Measurements from ENCODE around the gene WDR46. TPM values are rescaled to one million over a fixed set of nuclear protein-coding genes. Genes with fewer than 3 reads are reported as not detected.
A peak's percentile ranks its signal among the peaks of the same experiment; 100 is the strongest.

WDR46 gene
- total and polyA plus RNA-seq, 2 experiments from 2014 or later, result 71.4 to 104 TPM

DNA sequence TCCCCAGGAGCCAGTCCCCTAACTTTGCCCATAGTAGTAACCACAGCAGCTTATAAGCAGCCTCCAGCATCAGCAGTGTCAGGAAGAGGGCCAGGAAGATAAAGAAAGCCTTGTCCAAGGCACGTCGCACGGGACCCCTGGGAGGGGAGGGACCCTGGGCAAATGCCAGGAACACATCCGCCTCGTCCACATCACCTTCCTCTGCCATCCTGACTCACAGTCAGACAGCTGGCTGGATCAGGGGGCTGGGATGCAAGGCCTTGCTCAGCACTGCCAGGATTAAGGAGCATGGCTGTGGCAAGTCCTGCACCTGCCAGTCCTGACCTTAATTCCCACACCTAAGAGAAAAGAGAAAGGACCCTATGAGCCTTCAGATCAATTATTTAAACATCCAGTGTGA lies 40.0 kb upstream of the WDR46 start (continued):
- TF ChIP-seq NANOG (IDR thresholded peaks at IDR 0.05; ENCODE audit: borderline replicate concordance) (no peak), JUNB (IDR thresholded peaks at IDR 0.05; ENCODE audit: unreplicated experiment) (no peak), REST (IDR thresholded peaks at IDR 0.05; ENCODE audit: unreplicated experiment) (no peak), ETS1 (IDR thresholded peaks at IDR 0.05) (no peak), EZH2 (IDR thresholded peaks at IDR 0.05; ENCODE audit: low read depth, unreplicated experiment) (no peak), ZNF114 (CRISPR knock-in tag; IDR thresholded peaks at IDR 0.05) (no peak), ZNF331 (CRISPR knock-in tag; IDR thresholded peaks at IDR 0.05; ENCODE audit: low read depth) (no peak), EZH2phosphoT487 (IDR thresholded peaks at IDR 0.05; ENCODE audit: unreplicated experiment) (no peak), STAT1 (IDR thresholded peaks at IDR 0.05; ENCODE audit: unreplicated experiment) (no peak)

GRCh38 chr6:33324125-33324524 lies 35.1 kb upstream of the WDR46 start:
- Mint-ChIP-seq H3K9me3 (no peaks in the 10 kb centered on the region), H3K36me3 (ENCODE audit: low read depth) (peaks cover 29% of the 10 kb centered on the region), H3K27me3 (ENCODE audit: insufficient read depth, low read depth, poor library complexity) (peaks cover 14% of the 10 kb centered on the region), H3K4me1 (peaks cover 45% of the 10 kb centered on the region), H3K27ac (no peak overlapping the region), H3K4me3 (peak overlapping the region; percentile 90)
- Histone ChIP-seq H3K9me2 (ENCODE audit: insufficient read depth) (no peaks in the 10 kb centered on the region), H3K36me3 (ENCODE audit: insufficient read depth) (peaks cover 13% of the 10 kb centered on the region), H3K4me2 (peak overlapping the region; percentile 92), H3F3A (replicated peaks; ENCODE audit: low read depth) (peaks cover 12% of the 10 kb centered on the region), H2AFZ (peak overlapping the region; percentile 65; the same call in 1 of the 2 replicates), H3K79me2 (replicated peaks; ENCODE audit: insufficient read depth) (peaks cover 35% of the 10 kb centered on the region), H3K4me3 (peak overlapping the region; percentile 80), H3K27me3 (ENCODE audit: insufficient read depth) (no peaks in the 10 kb centered on the region), H3K4me1 (ENCODE audit: insufficient read depth) (peaks cover 31% of the 10 kb centered on the region), H3K27ac (ENCODE audit: low read depth) (peak overlapping the region; percentile 72; the same call in 1 of the 2 replicates), H4K20me1 (replicated peaks; ENCODE audit: insufficient read depth) (peaks cover 11% of the 10 kb centered on the region)
- ATAC-seq (no peak), DNase-seq (ENCODE audit: low spot score) (no peak)
- TF ChIP-seq CTCF (conservative IDR thresholded peaks at IDR 0.05; ENCODE audit: low read depth in 2 of 2), result no peak
